NCI-H1105 treated with DMSO at 0.1 percent for 48 hours (cell line): ENCODE data around the gene HNRNPA0.
A peak's percentile ranks its signal among the peaks of the same experiment; 100 is the strongest.

ENCODE experiments used
- DNase-seq: peaks from one replicate; lab custom pipeline; 2025; lab: John Stamatoyannopoulos, UW

HNRNPA0 gene

DNA sequence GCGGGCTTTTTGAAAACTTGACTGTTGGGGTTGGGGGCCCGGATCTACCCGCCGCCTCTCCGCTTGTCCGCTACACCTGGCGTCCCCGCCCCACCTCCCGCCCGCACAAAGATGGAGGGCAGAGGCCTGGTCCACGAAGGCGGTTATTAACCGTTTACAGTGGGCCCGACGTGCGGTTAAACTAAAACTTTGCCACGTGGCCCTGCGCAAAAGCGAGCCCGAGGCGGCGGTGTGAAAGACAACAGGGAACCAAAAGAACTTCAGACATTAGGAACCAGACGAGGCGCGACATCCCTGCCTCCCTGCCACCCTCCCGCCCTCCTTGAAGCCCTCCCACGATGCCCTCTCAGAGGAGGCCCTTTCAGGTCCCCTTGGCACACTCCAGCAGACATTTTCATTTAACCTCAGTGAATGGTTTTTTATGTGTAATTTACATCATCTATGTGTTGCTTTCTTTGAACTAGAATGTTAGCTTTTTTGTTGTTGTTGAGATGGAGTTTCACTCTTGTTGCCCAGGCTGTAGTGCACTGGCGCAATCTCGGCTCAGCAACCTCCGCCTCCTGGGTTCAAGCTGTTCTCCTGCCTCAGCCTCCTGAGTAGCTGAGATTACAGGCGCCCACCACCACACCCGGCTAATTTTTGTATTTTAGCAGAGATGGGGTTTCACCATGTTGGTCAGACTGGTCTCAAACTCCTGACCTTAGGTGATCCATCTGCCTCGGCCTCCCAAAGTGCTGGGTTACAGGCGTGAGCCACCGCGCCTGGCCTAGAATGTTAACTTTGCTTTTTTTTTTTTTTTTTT is 999 bp upstream of the HNRNPA0 start:
- DNase-seq: no peak

- no peak for DNase-seq
These were observed 424 bp downstream of the HNRNPA0 start for GRCh38 chr5:137753691-137754187.

DNA sequence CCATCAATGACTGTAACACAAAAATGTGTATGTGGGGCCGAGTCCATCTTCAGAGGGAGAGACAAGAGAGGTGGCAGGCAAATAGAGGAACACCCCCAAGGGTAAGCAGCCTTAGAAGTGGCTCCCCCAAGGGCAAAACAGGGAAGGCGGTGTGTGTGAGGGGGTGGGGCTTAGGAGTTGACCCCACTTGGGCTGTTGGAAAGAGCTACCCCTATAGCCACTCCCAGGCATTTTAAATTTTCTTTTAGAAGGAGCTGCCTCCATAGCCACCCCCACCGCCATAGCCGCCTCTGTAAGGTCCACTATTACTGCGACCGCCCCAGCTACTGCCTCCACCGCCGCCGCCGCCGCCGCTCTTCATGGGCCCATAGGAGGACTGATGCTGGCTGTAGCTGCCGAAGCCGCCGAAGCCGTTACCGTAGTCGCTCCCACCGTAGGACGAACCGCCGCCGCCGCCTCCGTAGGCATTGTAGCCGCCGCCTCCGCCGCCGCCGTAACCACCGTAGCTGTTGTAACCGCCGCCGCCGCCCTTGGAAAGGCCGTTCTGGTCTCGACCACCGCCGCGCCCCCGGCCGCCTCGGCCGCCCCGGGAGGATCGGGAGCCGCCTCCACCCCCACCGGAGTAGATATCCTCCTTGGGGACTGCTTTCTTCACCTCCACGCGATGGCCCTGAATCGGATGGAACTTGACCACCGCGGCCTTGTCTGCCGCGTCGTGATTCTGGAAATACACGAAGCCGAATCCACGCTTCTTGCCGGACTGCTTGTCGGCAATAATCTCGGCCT is 1.1 kb downstream of the HNRNPA0 start:
- no peak for DNase-seq

GRCh38 chr5:137751869-137752491 is 2.2 kb downstream of the HNRNPA0 start:
- DNase-seq: peak; percentile 15

DNA sequence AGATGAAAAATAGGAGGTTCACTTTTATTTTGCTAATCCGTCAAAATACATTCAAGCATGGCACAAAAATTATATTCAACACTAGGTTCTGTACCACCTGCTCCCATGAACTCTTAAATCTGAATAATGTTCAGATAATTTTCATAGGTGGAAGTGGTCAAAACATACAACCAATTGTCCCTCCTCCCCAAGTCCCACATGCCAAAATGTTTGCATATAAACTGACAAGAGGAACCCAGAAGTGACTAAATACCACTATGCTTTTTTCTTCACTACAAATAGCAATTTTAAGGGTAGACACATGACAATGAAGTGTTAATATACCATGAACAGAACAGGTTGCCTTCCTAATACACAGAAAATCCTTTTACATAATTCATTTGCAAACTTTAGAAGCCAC is 3.7 kb downstream of the HNRNPA0 start:
- no peak for DNase-seq

DNA sequence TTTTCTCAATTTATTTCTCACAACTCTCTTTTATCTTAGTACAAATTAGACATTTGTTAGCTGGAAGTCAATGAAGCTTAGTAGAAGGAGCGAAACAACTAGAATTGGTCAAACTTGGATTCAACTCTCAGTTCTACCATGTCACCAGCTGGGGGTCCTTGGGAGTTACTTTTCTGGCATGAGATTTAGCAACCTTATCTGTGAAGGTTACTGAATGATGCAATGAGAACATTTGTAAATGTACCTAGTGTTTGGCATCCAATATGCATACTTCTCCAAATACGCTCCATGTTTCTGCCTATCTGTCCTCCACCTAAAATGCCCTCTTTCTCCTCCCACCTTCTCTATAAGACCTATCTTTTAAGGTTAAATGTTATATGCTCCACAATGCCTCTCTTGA is 6.3 kb downstream of the HNRNPA0 start:
- DNase-seq: no peak

DNA sequence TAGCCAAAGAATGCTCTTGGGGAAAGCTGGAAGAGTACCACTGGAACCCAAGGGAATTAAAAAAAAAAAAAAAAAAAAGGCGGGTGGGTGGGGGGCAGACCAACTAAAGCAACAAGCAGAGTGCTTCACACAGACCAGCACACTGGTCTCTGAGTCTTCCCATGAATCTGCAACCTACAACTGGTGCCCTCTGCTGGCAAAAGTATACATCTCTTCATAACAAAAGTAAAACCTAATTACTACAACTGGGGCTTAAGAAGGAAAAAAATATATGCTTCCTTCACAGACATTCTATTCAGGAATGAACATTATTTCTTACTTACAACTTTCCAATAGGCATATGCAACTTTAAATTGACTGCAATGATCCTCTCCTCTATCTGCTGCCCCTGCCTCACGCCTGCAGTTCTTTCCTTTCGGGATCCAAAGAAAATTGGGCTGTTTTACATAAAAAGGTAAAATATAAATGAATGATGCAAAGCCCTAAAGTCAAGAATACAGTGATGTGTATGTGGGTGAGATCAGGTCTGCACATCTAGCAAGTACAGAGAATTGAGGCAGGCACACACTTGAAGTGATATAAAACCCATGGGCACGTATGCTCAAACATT is 11.0 kb downstream of the HNRNPA0 start:
- DNase-seq: peak; percentile 65

GRCh38 chr5:137741718-137742117 is 12.4 kb downstream of the HNRNPA0 start:
- DNase-seq: peak; percentile 61

DNA sequence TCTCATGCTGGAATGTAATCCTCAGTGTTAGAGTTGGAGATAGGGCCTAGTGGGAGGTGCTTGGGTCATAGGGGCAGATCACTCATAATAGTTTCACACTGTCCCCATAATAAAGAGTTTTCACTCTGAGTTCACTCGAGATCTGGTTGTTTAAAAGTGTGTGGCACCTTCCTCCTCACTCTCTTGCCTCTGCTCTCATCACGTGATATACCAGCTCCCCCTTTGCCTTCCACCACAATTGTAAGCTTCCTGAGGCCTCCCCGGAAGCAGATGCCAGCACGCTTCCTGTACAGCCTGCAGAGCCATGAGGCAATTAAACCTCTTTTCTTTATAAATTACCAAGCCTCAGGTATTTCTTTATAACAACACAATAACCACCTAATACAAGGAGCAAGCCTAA is 14.4 kb downstream of the HNRNPA0 start:
- no peak for DNase-seq

DNA sequence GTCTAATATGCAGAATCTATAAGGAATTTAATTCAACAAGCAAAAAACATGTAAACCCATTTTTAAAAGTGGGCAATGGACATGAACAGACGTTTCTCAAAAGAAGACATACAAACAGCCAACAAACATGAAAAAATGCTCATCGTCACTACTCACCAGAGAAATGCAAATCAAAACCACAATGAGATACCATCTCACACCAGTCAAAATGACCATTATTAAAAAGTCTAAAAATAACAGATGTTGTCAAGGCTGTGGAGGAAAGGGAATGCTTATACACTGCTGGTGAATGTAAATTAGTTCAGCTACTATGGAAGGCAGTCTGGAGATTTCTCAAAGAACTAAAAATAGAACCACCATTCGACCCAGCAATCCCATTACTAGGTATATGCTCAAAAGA is 15.2 kb downstream of the HNRNPA0 start:
- no peak for DNase-seq

GRCh38 chr5:137737349-137738131 is 16.6 kb downstream of the HNRNPA0 start:
- DNase-seq: no peak

GRCh38 chr5:137736496-137736895 is 17.7 kb downstream of the HNRNPA0 start:
- DNase-seq: no peak

GRCh38 chr5:137735555-137736284 is 18.4 kb downstream of the HNRNPA0 start, which contains the start of gene KLHL3:
TSS of gene KLHL3 (minus strand) at chr5:137736089. CDS start at chr5:137735646, 443 bp downstream.
- DNase-seq: peak; percentile 62

- DNase-seq: peak; percentile 48
These were observed 19.1 kb downstream of the HNRNPA0 start for GRCh38 chr5:137734962-137735554.

- DNase-seq: no peak
These were observed 19.8 kb downstream of the HNRNPA0 start for GRCh38 chr5:137734331-137734730.

- DNase-seq: no peak
These were observed 20.2 kb downstream of the HNRNPA0 start for GRCh38 chr5:137733922-137734321.

GRCh38 chr5:137733006-137733405 is 21.2 kb downstream of the HNRNPA0 start:
- no peak for DNase-seq

GRCh38 chr5:137731176-137731575 is 23.0 kb downstream of the HNRNPA0 start:
- DNase-seq: no peak

DNA sequence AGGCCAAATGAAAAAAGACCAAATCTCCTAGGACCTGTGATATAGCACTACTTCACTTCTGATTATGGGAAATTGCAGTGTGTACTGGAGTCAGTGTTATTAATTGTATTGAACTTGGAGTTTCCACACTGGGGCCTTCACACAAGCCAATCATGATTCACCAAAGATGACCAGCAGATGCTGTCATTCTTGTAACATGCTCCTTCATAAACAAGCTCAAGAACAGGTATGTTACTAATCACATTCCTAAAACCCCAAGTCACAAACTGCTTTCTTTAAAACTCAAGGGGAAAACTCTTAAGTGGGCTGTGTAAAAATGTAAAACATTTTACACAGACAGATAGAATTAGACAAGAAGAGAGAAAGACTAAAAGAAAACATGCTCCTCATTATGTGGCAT is 23.8 kb downstream of the HNRNPA0 start:
- DNase-seq: no peak

- no peak for DNase-seq
These were observed 26.1 kb downstream of the HNRNPA0 start for GRCh38 chr5:137728048-137728447.
